Breast epithelium (tissue), 4 donors: Measurements from ENCODE around the gene SMIM28. TPM values are rescaled to one million over a fixed set of nuclear protein-coding genes. Genes with fewer than 3 reads are reported as not detected.

Experiments used
- DNase-seq, 2 donors: peaks; one replicate each; pipeline ENCODE4 v3.0.0-alpha.2; 2019; ENCODE audit warnings: low spot score in 2 of 2
- H3K27ac ChIP-seq, 2 donors: fragments of 200-600 bp; sonication (generic) in 1 of 2; one replicate each; pipeline ENCODE4 v1.5.1; 2016 to 2019; ENCODE audit warnings: mild to moderate bottlenecking in 1 of 2
- H3K27me3 ChIP-seq, 2 donors: fragments of 200-600 bp; sonication (generic) in 1 of 2; one replicate each; pipeline versions ENCODE4 v1.5.1 to v1.6.0; 2017 to 2019; ENCODE audit warnings: control low read depth in 1 of 2, mild to moderate bottlenecking in 1 of 2
- H3K36me3 ChIP-seq: fragments of 200-600 bp; one replicate; pipeline ENCODE4 v1.5.1; 2019
- H3K4me1 ChIP-seq, 2 donors: fragments of 200-600 bp; sonication (generic); one replicate each; pipeline ENCODE4 v1.5.1; 2016 to 2019; ENCODE audit warnings: control low read depth in 1 of 2
- H3K4me3 ChIP-seq, 3 donors: fragments of 200-600 bp; sonication (generic); 1 replicate in 2 of 3; 2 replicates in 1 of 3; pipeline ENCODE4 v1.5.1; 2016 to 2019; ENCODE audit warnings: mild to moderate bottlenecking in 3 of 3, moderate library complexity in 2 of 3
- H3K9me3 ChIP-seq, 2 donors: fragments of 200-600 bp; sonication (generic) in 1 of 2; one replicate each; pipeline ENCODE4 v1.5.1; 2016 to 2019; ENCODE audit warnings: control low read depth in 1 of 2
- POLR2A ChIP-seq: fragments of 450-650 bp; IDR thresholded peaks from one replicate; pipeline ENCODE4 v1.6.1; 2016; ENCODE audit warnings: antibody characterized with exemption, mild to moderate bottlenecking, moderate library complexity
- POLR2AphosphoS5 ChIP-seq, 3 donors: sonication (generic); formaldehyde crosslinking; IDR thresholded peaks; one replicate each; pipeline ENCODE4 v1.6.1; 2017; ENCODE audit warnings: antibody characterized with exemption in 3 of 3
- intact Hi-C: fragments of 100-400 bp; cut with DNase I; formaldehyde crosslinking; loops from one replicate; pipeline ENCODE4 v1.15.1; 2023; ENCODE audit warnings: low total_unique reads
- total RNA-seq, 3 donors: library from RNA; depleted of rRNA; stranded (reverse); fragments of >200 nt; gene quantifications; one replicate each; pipeline ENCODE4 v1.1.0, GENCODE V29; 2016
- TF ChIP-seq, protein P1 (sequence below), 3 donors: fragments of 450-650 bp; IDR thresholded peaks; one replicate each; pipeline ENCODE4 v1.5.1; 2016 to 2017; ENCODE audit warnings: antibody characterized with exemption in 3 of 3, mild to moderate bottlenecking in 3 of 3, moderate library complexity in 3 of 3

The SMIM28 gene
- total RNA-seq, 3 donors from 2014 or later: not detected

DNA sequence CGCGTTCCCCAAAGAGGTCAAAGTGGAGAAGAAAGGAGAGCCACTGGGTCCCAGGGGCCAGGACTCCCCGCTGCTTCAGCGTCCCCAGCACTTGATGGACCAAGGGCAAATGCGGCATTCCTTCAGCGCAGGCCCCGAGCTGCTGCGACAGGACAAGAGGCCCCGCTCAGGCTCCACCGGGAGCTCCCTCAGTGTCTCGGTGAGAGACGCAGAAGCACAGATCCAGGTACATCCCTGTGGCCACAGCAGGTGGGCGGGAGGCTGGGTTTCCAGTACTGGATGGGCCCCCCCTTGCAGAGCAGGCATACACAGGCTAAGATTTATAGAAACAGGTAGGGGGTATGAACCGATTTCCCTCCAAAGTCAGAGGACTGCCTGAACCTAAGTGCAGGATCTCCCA, 42.7 kb upstream of the SMIM28 start:
- Histone ChIP-seq H3K27me3 (no peaks in the 10 kb centered on the region), H3K27ac (no peak overlapping the region), H3K4me3 (no peak overlapping the region), H3K9me3 (no peaks in the 10 kb centered on the region), H3K36me3 (no peaks in the 10 kb centered on the region), H3K4me1 (no peaks in the 10 kb centered on the region)
- intact Hi-C loops: no loop called here
- TF ChIP-seq, protein P1, sequence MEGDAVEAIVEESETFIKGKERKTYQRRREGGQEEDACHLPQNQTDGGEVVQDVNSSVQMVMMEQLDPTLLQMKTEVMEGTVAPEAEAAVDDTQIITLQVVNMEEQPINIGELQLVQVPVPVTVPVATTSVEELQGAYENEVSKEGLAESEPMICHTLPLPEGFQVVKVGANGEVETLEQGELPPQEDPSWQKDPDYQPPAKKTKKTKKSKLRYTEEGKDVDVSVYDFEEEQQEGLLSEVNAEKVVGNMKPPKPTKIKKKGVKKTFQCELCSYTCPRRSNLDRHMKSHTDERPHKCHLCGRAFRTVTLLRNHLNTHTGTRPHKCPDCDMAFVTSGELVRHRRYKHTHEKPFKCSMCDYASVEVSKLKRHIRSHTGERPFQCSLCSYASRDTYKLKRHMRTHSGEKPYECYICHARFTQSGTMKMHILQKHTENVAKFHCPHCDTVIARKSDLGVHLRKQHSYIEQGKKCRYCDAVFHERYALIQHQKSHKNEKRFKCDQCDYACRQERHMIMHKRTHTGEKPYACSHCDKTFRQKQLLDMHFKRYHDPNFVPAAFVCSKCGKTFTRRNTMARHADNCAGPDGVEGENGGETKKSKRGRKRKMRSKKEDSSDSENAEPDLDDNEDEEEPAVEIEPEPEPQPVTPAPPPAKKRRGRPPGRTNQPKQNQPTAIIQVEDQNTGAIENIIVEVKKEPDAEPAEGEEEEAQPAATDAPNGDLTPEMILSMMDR (IDR thresholded peaks at IDR 0.05): no peak
- TF ChIP-seq POLR2A: no peak
- TF ChIP-seq POLR2AphosphoS5 (IDR thresholded peaks at IDR 0.05): no peak
- no peak for DNase-seq

DNA sequence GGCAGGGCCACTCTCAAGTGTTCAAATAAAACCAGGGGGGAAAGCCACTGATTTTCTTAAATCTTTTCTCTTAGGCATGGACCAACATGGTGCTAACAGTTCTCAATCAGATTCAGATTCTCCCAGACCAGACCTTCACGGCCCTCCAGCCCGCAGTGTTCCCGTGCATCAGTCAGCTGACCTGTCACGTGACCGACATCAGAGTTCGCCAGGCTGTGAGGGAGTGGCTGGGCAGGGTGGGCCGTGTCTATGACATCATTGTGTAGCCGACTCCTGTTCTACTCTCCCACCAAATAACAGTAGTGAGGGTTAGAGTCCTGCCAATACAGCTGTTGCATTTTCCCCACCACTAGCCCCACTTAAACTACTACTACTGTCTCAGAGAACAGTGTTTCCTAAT, 41.5 kb upstream of the SMIM28 start:
- DNase-seq: no peak
- no peaks in the 10 kb centered on the region for H3K9me3 ChIP-seq
- H3K4me3 ChIP-seq: no peak overlapping the region
- no peaks in the 10 kb centered on the region for H3K4me1 ChIP-seq
- intact Hi-C loops: no loop called here
- no peak for TF ChIP-seq POLR2AphosphoS5 (IDR thresholded peaks at IDR 0.05)
- TF ChIP-seq, protein P1 (IDR thresholded peaks at IDR 0.05): no peak
- no peak for TF ChIP-seq POLR2A
- no peak overlapping the region for H3K27ac ChIP-seq
- H3K36me3 ChIP-seq: no peaks in the 10 kb centered on the region
- H3K27me3 ChIP-seq: no peaks in the 10 kb centered on the region

DNA sequence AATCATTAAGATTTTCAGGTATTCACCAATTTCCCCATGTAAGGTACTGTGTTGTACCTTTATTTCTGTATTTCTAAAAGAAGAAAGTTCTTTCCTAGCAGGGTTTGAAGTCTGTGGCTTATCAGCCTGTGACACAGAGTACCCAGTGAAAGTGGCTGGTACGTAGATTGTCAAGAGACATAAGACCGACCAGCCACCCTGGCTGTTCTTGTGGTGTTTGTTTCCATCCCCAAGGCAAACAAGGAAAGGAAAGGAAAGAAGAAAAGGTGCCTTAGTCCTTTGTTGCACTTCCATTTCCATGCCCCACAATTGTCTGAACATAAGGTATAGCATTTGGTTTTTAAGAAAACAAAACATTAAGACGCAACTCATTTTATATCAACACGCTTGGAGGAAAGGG, 40.6 kb upstream of the SMIM28 start:
- no peak for DNase-seq
- H3K27me3 ChIP-seq: no peaks in the 10 kb centered on the region
- no peak overlapping the region for H3K27ac ChIP-seq
- H3K4me1 ChIP-seq: no peaks in the 10 kb centered on the region
- no peaks in the 10 kb centered on the region for H3K36me3 ChIP-seq
- H3K9me3 ChIP-seq: no peaks in the 10 kb centered on the region
- TF ChIP-seq POLR2A (no peak), POLR2AphosphoS5 (IDR thresholded peaks at IDR 0.05) (no peak)
- TF ChIP-seq, protein P1 (IDR thresholded peaks at IDR 0.05): no peak
- H3K4me3 ChIP-seq: no peak overlapping the region
- intact Hi-C loops: no loop called here

DNA sequence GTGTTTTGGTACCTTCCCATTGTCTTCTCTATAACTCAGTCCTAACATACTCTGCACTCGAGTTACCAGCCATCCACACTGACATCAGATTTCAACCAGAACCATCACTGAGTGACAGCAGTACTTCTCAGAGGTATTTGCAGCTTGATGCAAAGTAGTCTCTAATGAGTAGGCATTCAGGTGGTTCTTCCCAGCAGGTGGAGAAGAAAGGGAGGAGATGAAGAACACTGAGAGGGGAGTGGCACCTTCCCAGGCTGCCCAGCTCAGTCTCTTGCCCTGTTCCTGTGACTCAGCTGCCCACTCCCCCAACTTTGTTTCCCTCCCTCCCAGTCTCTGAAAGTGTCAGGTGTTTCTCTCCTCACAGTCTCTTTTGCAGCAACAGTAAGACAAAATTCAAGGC, 38.7 kb upstream of the SMIM28 start:
- no peak for DNase-seq
- H3K9me3 ChIP-seq: no peaks in the 10 kb centered on the region
- intact Hi-C loops: no loop called here
- no peak overlapping the region for H3K27ac ChIP-seq
- TF ChIP-seq POLR2AphosphoS5 (IDR thresholded peaks at IDR 0.05): no peak
- TF ChIP-seq POLR2A: no peak
- TF ChIP-seq, protein P1 (IDR thresholded peaks at IDR 0.05): no peak
- H3K4me1 ChIP-seq: no peaks in the 10 kb centered on the region
- no peaks in the 10 kb centered on the region for H3K27me3 ChIP-seq
- no peak overlapping the region for H3K4me3 ChIP-seq
- no peaks in the 10 kb centered on the region for H3K36me3 ChIP-seq

DNA sequence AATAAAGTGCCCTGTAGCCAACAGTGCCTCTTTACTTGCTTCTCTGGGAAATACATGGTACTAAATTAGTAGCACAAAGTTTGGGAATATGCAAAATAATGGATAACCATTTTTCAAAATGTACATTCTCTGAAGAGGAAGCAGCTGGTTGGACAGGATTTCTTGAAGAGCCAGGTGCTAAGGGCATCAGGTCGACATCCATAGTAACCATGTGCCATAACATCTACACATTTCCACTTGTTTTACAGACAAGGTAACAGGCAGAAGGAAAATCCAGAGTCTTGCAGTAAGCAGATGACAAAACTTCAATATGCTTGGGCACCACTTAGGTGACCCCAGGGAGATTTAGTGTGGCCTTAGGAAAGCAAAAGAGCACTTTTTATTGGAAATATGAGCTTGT, 36.5 kb upstream of the SMIM28 start:
- TF ChIP-seq POLR2A (no peak), POLR2AphosphoS5 (IDR thresholded peaks at IDR 0.05) (no peak)
- TF ChIP-seq, protein P1 (IDR thresholded peaks at IDR 0.05): no peak
- Histone ChIP-seq H3K9me3 (no peaks in the 10 kb centered on the region), H3K27me3 (no peaks in the 10 kb centered on the region), H3K4me1 (no peaks in the 10 kb centered on the region), H3K4me3 (no peak overlapping the region), H3K27ac (no peak overlapping the region), H3K36me3 (no peaks in the 10 kb centered on the region)
- DNase-seq: no peak
- intact Hi-C loops: no loop called here
